OCI-LY3 (cell line): ENCODE data around the gene ACTA1.

Experiments
- H2AFZ ChIP-seq: fragments of 200-600, 300-600 bp; shearing (Covaris generic); 2 replicates; pipeline ENCODE4 v1.6.0; 2014; ENCODE audit warnings: antibody characterized with exemption, low read depth, low read length
- H3K27ac ChIP-seq: fragments of 200-600, 300-600 bp; sonication (generic); 2 replicates; pipeline ENCODE4 v1.5.1; 2014; ENCODE audit warnings: mild to moderate bottlenecking, low read length, moderate library complexity, mixed read lengths
- H3K27me3 ChIP-seq: fragments of 200-600, 300-600 bp; sonication (generic); 2 replicates; pipeline ENCODE4 v1.6.1; 2014; ENCODE audit warnings: low read depth, low read length, mixed read lengths
- H3K36me3 ChIP-seq: fragments of 200-600, 300-600 bp; sonication (generic); replicated peaks from 2 replicates; pipeline ENCODE3; 2014; ENCODE audit warnings: low read depth, low read length, mixed read lengths
- H3K4me1 ChIP-seq: fragments of 300-600, 200-600 bp; sonication (generic); 2 replicates; pipeline ENCODE4 v1.6.1; 2014; ENCODE audit warnings: low read length, mixed read lengths
- H3K4me2 ChIP-seq: fragments of 200-600, 300-600 bp; sonication (generic); 2 replicates; pipeline ENCODE4 v1.6.1; 2014; ENCODE audit warnings: low read length, mixed read lengths
- H3K4me3 ChIP-seq: fragments of 300-600, 200-600 bp; sonication (generic); 2 replicates; pipeline ENCODE4 v1.5.1; 2014; ENCODE audit warnings: antibody characterized with exemption, mild to moderate bottlenecking, low read length, moderate library complexity
- H3K79me2 ChIP-seq: fragments of 300-600, 200-600 bp; shearing (Covaris generic); 2 replicates; pipeline ENCODE4 v1.6.1; 2014; ENCODE audit warnings: mild to moderate bottlenecking, low read length, mixed read lengths
- H3K9ac ChIP-seq: fragments of 300-600, 200-600 bp; shearing (Covaris generic); 2 replicates; pipeline ENCODE4 v1.6.0; 2014; ENCODE audit warnings: mild to moderate bottlenecking, low read length, moderate library complexity
- H3K9me3 ChIP-seq: fragments of 200-600, 300-600 bp; shearing (Covaris generic); 2 replicates; pipeline ENCODE4 v1.6.1; 2014; ENCODE audit warnings: low read length, mixed read lengths; ENCODE audit not compliant: insufficient read depth
- H4K20me1 ChIP-seq: fragments of 200-600, 300-600 bp; sonication (generic); 2 replicates; pipeline ENCODE4 v1.6.1; 2016; ENCODE audit warnings: low read length, mixed read lengths; ENCODE audit not compliant: insufficient read depth
- EZH2phosphoT487 ChIP-seq: fragments of 200-600 bp; shearing (Covaris generic); IDR thresholded peaks from 2 replicates; pipeline ENCODE4 v1.6.1; 2018; ENCODE audit warnings: antibody characterized with exemption, mixed run types, low read depth
- TF ChIP-seq, protein P1 (sequence below): fragments of 200-600, 300-600 bp; sonication (generic); IDR thresholded peaks from 2 replicates; pipeline ENCODE4 v1.5.1; 2014; ENCODE audit warnings: antibody characterized with exemption, low read length, low read depth

Gene ACTA1

DNA sequence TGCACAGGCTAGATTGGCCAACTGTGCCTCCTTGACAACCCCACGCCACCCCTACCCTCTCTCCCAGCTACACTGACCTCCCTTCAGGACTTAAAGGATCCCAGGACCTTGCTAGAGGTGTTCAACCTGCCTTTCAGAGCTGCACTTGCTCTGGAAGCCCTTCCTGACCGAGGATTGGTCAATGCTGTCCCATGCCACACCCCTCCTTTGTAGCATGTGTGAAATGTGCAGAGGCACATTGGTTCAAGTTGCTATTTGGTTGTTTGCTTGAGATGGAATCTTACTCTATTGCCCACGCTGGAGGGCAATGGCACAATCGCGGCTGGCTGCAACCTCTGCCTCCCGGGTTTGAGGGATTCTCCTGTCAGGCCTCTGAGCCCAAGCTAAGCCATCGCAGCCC is 21.8 kb downstream of the ACTA1 start:
- H3K36me3 ChIP-seq: no peaks in the 10 kb centered on the region
- no peaks in the 10 kb centered on the region for H3K4me1 ChIP-seq
- H3K79me2 ChIP-seq: no peaks in the 10 kb centered on the region
- H3K9ac ChIP-seq: no peak overlapping the region
- H3K27me3 ChIP-seq: peaks cover 37% of the 10 kb centered on the region
- no peak overlapping the region for H3K27ac ChIP-seq
- TF ChIP-seq, protein P1, sequence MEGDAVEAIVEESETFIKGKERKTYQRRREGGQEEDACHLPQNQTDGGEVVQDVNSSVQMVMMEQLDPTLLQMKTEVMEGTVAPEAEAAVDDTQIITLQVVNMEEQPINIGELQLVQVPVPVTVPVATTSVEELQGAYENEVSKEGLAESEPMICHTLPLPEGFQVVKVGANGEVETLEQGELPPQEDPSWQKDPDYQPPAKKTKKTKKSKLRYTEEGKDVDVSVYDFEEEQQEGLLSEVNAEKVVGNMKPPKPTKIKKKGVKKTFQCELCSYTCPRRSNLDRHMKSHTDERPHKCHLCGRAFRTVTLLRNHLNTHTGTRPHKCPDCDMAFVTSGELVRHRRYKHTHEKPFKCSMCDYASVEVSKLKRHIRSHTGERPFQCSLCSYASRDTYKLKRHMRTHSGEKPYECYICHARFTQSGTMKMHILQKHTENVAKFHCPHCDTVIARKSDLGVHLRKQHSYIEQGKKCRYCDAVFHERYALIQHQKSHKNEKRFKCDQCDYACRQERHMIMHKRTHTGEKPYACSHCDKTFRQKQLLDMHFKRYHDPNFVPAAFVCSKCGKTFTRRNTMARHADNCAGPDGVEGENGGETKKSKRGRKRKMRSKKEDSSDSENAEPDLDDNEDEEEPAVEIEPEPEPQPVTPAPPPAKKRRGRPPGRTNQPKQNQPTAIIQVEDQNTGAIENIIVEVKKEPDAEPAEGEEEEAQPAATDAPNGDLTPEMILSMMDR: no peak
- TF ChIP-seq EZH2phosphoT487: no peak
- no peak overlapping the region for H2AFZ ChIP-seq
- H3K9me3 ChIP-seq: no peaks in the 10 kb centered on the region
- H3K4me2 ChIP-seq: no peak overlapping the region
- H4K20me1 ChIP-seq: no peaks in the 10 kb centered on the region
- no peak overlapping the region for H3K4me3 ChIP-seq

- H3K36me3 ChIP-seq: no peaks in the 10 kb centered on the region
- no peak overlapping the region for H3K27ac ChIP-seq
- H3K4me1 ChIP-seq: no peaks in the 10 kb centered on the region
- H3K9me3 ChIP-seq: no peaks in the 10 kb centered on the region
- H3K27me3 ChIP-seq: peaks cover 39% of the 10 kb centered on the region
- no peak overlapping the region for H2AFZ ChIP-seq
- H3K79me2 ChIP-seq: no peaks in the 10 kb centered on the region
- H3K4me3 ChIP-seq: no peak overlapping the region
- no peak overlapping the region for H3K9ac ChIP-seq
- TF ChIP-seq, protein P1: no peak
- TF ChIP-seq EZH2phosphoT487: no peak
- no peaks in the 10 kb centered on the region for H4K20me1 ChIP-seq
- no peak overlapping the region for H3K4me2 ChIP-seq
These were observed 22.3 kb downstream of the ACTA1 start for GRCh38 chr1:229411434-229412055.

DNA sequence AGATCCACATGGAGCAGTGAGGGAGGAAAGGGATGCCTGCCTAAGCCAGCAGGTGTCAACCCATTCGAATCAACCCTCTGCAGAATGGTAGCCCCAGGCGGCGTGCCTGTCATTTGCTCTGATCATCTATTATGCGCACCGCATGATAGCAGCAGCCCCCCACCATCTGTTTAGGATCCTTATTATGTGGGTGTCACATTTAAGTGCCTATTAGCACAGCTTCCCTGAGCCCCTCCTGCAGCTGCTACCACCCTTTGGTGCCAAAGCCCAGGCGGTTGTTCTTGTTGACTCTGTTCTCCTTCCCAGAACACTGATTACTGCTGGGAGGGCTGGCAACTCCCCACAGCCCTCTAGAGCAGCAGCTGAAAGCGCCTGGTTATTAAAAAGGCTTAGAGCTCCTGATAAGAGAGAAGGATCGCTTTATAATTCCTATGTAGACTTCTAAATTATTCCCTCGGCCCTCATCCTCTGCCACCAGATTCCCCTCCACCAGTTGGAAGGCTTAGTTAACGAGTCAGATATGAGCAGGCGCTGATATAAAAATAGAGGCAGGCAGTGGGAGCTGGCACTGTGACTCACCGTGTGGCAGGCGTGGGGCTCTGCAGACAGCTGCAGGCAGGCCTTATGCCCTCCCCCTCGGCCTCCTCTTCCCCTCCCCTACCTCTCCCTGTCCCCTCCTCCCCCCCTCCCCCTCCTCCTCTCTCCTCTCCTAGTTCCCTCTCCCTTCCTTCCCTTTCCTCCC is 23.0 kb downstream of the ACTA1 start:
- TF ChIP-seq, protein P1: no peak
- no peak for TF ChIP-seq EZH2phosphoT487
- no peaks in the 10 kb centered on the region for H3K36me3 ChIP-seq
- no peak overlapping the region for H3K4me2 ChIP-seq
- no peaks in the 10 kb centered on the region for H3K9me3 ChIP-seq
- H4K20me1 ChIP-seq: no peaks in the 10 kb centered on the region
- H3K4me3 ChIP-seq: no peak overlapping the region
- peaks cover 42% of the 10 kb centered on the region for H3K27me3 ChIP-seq
- no peaks in the 10 kb centered on the region for H3K4me1 ChIP-seq
- H2AFZ ChIP-seq: no peak overlapping the region
- H3K79me2 ChIP-seq: no peaks in the 10 kb centered on the region
- no peak overlapping the region for H3K9ac ChIP-seq
- H3K27ac ChIP-seq: no peak overlapping the region

DNA sequence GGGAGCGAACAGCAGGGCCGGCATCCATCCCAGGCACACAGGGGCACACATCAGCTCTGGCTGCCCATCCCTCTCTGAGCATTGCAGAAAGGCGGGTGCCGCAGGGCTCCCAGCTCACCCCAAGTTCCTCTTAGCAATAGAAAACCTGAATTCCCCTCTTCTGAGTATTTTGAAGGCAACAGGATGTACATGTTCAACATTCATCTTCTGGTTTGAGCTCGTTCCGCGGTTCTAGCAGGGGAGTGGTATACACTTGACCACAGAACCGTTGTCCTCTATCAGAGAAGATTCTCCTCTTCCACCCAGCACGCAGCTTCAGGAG is 23.6 kb downstream of the ACTA1 start:
- Histone ChIP-seq H3K9me3 (no peaks in the 10 kb centered on the region), H3K9ac (no peak overlapping the region), H3K27me3 (peaks cover 47% of the 10 kb centered on the region), H2AFZ (no peak overlapping the region), H3K27ac (no peak overlapping the region), H3K4me2 (no peak overlapping the region), H3K4me1 (no peaks in the 10 kb centered on the region), H4K20me1 (no peaks in the 10 kb centered on the region), H3K36me3 (no peaks in the 10 kb centered on the region), H3K79me2 (no peaks in the 10 kb centered on the region), H3K4me3 (no peak overlapping the region)
- TF ChIP-seq, protein P1: no peak
- TF ChIP-seq EZH2phosphoT487: no peak
